Progenitor cell of endocrine pancreas (in vitro differentiated cells): ENCODE measurements around the gene CORT. TPM values are rescaled to one million over a fixed set of nuclear protein-coding genes. Genes with fewer than 3 reads are reported as not detected.
"Not testable (repeated sequence)": the region's sequence is repeated elsewhere in the genome, so short reads cannot be mapped to it uniquely, and the experiment has no call there.

Experiments used
- DNase-seq: peaks from one replicate; pipeline ENCODE4 v3.0.0; 2021; ENCODE audit warnings: low spot score; ENCODE audit not compliant: unreplicated experiment
- H3K27ac Mint-ChIP-seq: 2 replicates; pipeline ENCODE4 v1.8.0; 2021; ENCODE audit warnings: mild to moderate bottlenecking, moderate library complexity, mixed read lengths
- H3K27me3 Mint-ChIP-seq: 2 replicates; pipeline ENCODE4 v1.8.0; 2021; ENCODE audit warnings: mixed read lengths
- H3K36me3 Mint-ChIP-seq: 2 replicates; pipeline ENCODE4 v1.8.0; 2022; ENCODE audit warnings: mixed read lengths; ENCODE audit not compliant: insufficient read depth
- H3K4me1 Mint-ChIP-seq: 2 replicates; pipeline ENCODE4 v1.8.0; 2021; ENCODE audit warnings: low read depth, mixed read lengths
- H3K4me3 Mint-ChIP-seq: 2 replicates; pipeline ENCODE4 v1.8.0; 2021; ENCODE audit warnings: low read depth, mild to moderate bottlenecking, moderate library complexity, mixed read lengths
- H3K9me3 Mint-ChIP-seq: 2 replicates; pipeline ENCODE4 v1.8.0; 2021; ENCODE audit warnings: low read depth, mixed read lengths
- CTCF ChIP-seq: fragments of 200-600 bp; sonication (generic); IDR thresholded peaks from one replicate; pipeline ENCODE4 v1.5.0; 2021; ENCODE audit warnings: antibody characterized with exemption, mild to moderate bottlenecking; ENCODE audit not compliant: unreplicated experiment
- total RNA-seq: library from RNA; stranded (reverse); gene quantifications from 2 replicates; pipeline ENCODE4 v1.2.1, GENCODE V29; 2021

The CORT gene
- total RNA-seq, 1 donor from 2014 or later: 1.0 TPM

GRCh38 chr1:10473145-10473765 lies 23.4 kb downstream of the CORT start:
- Mint-ChIP-seq H3K27me3 (no peaks in the 10 kb centered on the region), H3K27ac (no peak overlapping the region), H3K4me1 (peaks cover 16% of the 10 kb centered on the region), H3K4me3 (peak overlapping the region; percentile 96), H3K9me3 (no peaks in the 10 kb centered on the region), H3K36me3 (peaks cover 5% of the 10 kb centered on the region)
- TF ChIP-seq CTCF: no peak
- no peak for DNase-seq

DNA sequence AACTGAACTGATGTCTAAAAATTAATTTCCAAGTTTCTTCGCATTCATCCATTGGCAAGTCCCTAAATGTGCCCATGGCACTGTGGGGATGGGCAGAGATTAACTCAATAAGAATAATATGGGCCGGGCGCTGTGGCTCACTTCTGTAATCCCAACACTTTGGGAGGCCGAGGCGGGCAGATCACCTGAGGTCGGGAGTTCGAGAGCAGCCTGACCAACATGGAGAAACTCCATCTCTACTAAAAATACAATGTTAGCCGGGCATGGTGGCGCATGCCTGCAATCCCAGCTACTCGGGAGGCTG lies 24.4 kb downstream of the CORT start:
- H3K9me3 Mint-ChIP-seq, H3K36me3 Mint-ChIP-seq, H3K27me3 Mint-ChIP-seq, H3K27ac Mint-ChIP-seq, DNase-seq: not testable (repeated sequence)
- peaks cover 16% of the 10 kb centered on the region for H3K4me1 Mint-ChIP-seq
- H3K4me3 Mint-ChIP-seq: peak overlapping the region; percentile 97

DNA sequence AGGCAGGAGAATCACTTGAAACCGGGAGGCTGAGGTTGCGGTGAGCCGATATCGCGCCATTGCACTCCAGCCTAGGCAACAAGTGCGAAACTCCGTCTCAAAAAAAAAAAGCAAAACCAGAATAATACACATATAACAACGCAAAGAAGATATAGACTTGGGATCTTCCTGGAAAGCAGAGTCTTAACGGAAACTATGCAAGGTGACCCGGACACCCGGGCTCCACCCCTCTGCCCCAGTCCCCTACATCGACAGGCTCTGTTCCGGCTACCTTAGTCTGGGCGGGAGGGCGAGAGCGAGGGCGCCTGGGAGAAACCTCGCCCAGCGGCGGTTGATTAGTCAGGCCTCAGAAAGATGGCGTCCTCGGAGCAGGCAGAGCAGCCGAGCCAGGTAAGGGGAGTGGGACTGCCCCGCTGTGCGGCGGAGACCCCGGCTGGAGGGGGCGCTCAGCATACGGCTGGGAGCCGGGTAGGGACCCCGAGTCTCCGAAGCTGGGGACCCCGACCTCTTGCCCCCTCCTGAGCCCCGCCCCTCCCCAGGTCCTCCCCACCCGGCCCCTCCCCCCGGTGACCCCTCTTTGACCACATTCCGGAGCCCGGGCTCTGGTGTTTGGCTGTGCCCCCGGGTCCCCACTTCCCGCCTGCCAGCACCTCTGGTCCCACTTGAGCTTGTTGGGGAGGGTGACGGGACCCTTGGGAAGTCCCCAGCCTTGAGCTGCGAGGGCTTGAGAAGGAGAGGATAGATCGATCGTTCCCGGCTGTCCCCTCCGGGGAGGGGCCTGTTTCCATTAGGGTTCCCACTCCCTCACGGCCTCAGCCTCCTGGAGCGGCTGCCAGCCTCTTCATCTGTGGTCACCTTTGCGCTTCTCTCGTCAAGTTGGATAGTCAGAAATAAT lies 25.0 kb downstream of the CORT start, which contains the start of gene PEX14:
TSS of gene PEX14 (plus strand) at position 338 of the 895 bp plus-strand sequence. CDS start at position 355, 17 bp downstream.
- Mint-ChIP-seq H3K27me3 (no peaks in the 10 kb centered on the region), H3K4me3 (peak within 1 kb of the TSS; percentile 97), H3K36me3 (no peaks in the 10 kb centered on the region), H3K27ac (peak within 1 kb of the TSS; percentile 95), H3K4me1 (peaks cover 16% of the 10 kb centered on the region), H3K9me3 (no peaks in the 10 kb centered on the region)
- TF ChIP-seq CTCF: no peak
- DNase-seq: peak; percentile 75

DNA sequence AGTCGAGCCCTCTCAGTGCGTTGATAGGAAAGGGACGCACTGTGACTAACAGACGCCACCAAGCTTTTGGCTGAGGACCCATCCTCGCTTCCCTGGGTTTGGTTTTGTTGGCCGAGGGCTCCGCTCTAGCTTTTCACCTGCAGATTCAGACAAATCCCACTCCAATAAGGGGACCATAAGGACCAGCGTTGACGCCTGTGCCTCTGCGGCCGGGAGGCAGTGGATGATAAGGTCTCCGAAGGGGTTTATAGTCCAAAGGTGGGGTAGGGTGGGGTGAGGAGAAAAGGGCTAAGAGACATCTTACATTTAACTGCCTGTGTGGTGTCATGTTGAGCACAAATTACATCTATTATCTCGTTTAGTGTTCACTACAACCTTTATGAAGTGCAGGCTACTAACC lies 25.7 kb downstream of the CORT start:
- peaks cover 16% of the 10 kb centered on the region for H3K4me1 Mint-ChIP-seq

DNA sequence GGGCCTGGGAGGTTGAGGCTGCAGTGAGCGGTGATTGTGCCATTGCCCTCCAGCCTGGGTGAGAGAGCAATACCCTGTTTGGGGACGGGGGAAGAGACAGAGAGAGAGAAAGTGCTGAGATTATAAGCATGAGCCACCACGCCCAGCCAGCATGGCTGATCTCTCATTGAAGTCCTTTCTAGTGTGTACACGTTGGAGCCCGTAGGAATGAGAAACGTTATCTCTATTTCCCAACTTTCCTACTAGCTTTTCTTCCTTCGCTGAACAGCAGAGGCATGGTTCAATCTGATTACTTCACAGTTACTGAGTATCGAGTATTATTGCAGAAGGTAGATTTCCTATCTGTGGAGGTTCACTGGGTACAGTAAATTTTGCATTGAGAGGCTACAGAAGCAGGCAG lies 29.5 kb downstream of the CORT start:
- no peak for TF ChIP-seq CTCF
- no peak overlapping the region for H3K4me3 Mint-ChIP-seq
- peak overlapping the region; percentile 37 for H3K27ac Mint-ChIP-seq
- H3K4me1 Mint-ChIP-seq: peaks cover 14% of the 10 kb centered on the region
- no peaks in the 10 kb centered on the region for H3K27me3 Mint-ChIP-seq
- no peaks in the 10 kb centered on the region for H3K9me3 Mint-ChIP-seq
- DNase-seq: no peak
- H3K36me3 Mint-ChIP-seq: peaks cover 3% of the 10 kb centered on the region

More for the DNA sequence above, 25.7 kb downstream of the CORT start:
- H3K27ac Mint-ChIP-seq: peak overlapping the region; percentile 95
- H3K4me3 Mint-ChIP-seq: peak overlapping the region; percentile 97
- no peak for DNase-seq
- no peaks in the 10 kb centered on the region for H3K9me3 Mint-ChIP-seq
- TF ChIP-seq CTCF: no peak
- no peaks in the 10 kb centered on the region for H3K27me3 Mint-ChIP-seq
- no peaks in the 10 kb centered on the region for H3K36me3 Mint-ChIP-seq
